ENCODE results near the gene SOCS7. TPM values are rescaled to one million over a fixed set of nuclear protein-coding genes. Genes with fewer than 3 reads are reported as not detected.

Gene SOCS7
- polyA plus RNA-seq, 1 donor = 22.2 TPM

DNA sequence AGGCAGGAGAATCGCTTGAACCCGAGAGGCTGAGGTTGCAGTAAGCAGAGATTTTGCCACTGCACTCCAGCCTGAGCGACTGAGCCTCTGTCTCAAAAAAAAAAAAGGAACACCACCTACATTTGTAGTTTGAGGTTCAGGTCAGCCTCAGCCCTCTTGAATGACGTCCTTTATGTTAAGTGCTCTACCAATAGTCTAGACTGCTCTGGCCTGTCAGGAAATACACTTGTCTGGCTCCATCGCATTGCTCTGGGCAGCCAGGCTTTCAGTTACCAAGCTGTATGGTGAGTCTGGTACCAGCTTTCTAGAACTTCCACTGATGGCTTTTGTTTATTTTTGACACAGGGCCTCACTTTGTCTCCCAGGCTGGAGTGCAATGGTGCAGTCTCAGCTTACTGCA lies 11.4 kb downstream of the SOCS7 start:
- no peak for DNase-seq

DNA sequence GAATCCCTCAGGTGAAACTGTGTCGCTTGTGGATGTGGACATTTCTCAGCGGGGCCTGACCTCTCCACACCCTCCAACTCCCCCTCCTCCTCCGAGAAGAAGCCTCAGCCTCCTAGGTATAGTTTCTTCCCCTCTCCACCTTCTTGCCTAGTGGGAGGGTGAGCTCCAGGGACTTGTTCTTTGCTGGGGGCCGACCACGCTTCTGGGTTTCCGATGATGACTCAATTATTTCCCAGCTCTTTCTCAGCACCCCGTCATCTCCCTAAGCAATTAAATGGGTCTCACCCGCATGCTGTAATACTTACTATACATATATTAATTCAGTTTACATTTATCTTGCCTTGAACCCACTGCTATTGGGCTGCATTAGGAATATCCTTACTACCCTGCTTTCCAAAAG lies 13.1 kb downstream of the SOCS7 start:
- DNase-seq = no peak

DNA sequence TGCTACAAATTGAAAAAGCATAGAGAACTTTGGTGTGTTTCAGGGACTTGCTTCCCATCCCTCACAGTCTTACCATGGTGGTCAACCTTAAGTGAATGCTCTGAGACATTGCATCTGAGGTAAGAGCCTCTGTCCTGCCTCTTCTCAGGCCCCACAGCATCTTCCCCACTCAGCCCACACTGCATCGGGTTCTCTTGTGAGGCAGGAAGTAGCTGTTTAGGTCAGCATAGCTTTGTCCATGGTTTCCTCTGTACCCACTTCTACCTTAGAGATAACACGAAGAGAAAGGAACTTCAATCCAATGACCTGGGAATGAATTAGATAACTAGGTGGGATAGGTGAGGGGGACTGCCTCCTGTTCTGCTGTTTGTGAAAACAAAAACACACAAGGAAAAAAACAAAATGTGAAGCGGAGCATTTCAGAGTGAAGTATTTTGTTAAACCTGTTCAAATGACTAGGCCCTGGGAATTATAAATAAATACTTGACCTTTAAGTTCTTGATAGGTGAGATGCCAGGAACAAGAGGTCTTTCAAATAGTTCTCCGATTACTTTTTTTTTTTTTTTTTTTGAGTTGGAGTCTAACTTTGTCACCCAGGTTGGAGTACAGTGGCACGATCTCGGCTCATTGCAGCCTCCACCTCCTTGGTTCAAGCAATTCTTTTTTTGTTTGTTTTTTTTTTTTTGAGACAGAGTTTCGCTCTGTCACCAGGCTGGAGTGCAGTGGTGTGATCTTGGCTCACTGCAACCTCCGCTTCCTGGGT lies 17.7 kb downstream of the SOCS7 start:
- DNase-seq = no peak

DNA sequence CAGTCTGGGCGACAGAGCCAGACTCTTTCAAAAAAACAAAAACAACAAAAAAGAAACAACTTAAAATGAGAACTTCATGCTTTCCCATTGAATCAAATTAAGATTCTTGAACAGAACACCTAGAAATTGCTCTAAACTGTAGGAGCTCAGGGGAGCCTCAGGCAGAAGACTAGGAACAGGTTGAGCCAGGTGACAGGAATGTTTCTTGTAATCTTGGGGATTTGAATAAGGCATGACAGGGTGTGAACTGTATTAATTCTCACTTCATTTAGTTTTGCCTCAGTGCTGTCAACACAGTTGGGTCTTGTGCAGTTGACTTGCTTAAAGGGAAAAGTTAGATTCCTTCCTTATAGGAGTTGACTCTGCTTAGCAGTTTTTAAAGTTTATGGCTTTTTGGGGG lies 27.8 kb downstream of the SOCS7 start:
- no peak for DNase-seq

DNA sequence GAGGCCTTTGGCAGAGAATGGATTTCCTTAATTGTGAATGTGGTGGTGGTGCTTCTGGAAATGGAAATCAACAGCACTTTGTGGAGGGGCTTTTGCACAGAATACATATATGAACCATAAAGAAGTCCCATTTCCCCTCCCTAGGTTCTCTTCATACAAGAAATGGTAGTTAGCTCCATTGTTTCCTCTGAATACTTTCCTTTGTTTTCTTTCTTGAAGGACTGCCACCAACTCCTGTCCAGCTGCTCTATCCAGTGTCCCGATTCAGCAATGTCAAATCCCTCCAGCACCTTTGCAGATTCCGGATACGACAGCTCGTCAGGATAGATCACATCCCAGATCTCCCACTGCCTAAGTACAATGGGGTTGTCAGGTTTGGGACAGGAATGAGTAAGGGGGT lies 43.4 kb downstream of the SOCS7 start:
- no peak for DNase-seq

- no peak for DNase-seq
Measured at GRCh38 chr17:38397227-38397626, 45.6 kb downstream of the SOCS7 start.

- no peak for DNase-seq
Measured at GRCh38 chr17:38400286-38400685, 48.6 kb downstream of the SOCS7 start.

- DNase-seq = no peak
Measured at GRCh38 chr17:38401459-38401858, 49.8 kb downstream of the SOCS7 start.

- no peak for DNase-seq
Measured at GRCh38 chr17:38402897-38403296, 51.3 kb downstream of the SOCS7 start.

DNA sequence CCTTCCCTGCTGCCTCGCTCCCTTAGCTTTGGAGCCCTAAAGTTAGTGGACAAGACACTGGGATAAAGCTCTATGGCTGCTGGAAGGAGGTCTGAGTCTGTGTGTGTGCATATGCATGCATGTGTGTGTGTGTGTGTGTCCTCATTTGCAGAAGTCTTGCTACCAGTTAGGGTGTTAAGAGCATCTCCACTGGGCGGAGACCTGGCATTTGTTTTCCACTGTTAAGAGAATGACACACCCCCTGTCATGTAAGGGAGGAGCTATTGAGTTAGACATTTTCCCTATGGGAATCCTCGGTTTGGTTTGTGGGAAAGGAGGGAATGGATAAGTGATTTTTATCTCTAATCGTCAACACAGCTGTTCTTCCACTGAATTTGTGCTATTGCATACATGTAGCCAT lies 51.8 kb downstream of the SOCS7 start:
- DNase-seq = no peak

GRCh38 chr17:38404174-38404943 lies 52.7 kb downstream of the SOCS7 start:
- no peak for DNase-seq

DNA sequence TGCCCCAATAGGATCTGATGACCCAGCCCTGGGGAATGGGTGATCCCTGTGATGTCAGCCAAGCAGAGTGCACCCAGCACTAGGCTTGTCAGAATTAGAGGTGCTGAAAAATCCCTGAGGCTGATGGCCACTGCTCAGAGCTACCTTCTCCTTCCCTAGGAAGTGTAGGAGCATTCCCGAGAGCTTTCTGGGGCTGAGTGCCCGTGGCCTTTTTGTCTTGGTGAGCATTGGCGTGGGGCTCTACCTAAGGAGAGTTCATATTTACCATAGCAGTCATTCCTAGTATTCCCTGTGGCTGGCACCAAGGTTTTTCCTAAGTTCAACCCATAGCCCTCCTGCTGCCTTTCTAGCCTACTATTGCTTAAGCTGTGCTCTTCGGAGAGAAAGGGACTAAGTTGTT lies 54.0 kb downstream of the SOCS7 start:
- no peak for DNase-seq

GRCh38 chr17:38410201-38410600 lies 58.6 kb downstream of the SOCS7 start:
- DNase-seq = no peak

- DNase-seq = no peak
Measured at GRCh38 chr17:38415250-38416194, 63.9 kb downstream of the SOCS7 start.

DNA sequence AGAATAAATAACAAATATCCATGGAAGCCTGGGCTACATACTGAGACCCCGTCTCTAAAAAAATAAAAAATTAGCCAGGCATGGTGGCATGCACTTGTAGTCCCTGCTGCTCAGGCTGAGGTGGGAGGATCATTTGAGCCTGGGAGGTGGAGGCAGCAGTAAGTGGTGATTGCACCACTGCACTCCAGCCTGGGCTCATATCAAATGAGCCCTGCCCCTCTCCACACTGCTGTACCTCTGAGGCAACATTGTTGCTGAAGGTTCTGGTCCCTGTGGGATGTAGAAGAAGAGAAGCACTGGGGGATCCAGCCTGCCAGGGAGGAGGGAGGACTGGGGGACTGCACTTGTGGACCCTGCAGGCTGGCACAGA lies 65.2 kb downstream of the SOCS7 start:
- no peak for DNase-seq

GRCh38 chr17:38417210-38417951 lies 65.7 kb downstream of the SOCS7 start:
- no peak for DNase-seq

DNA sequence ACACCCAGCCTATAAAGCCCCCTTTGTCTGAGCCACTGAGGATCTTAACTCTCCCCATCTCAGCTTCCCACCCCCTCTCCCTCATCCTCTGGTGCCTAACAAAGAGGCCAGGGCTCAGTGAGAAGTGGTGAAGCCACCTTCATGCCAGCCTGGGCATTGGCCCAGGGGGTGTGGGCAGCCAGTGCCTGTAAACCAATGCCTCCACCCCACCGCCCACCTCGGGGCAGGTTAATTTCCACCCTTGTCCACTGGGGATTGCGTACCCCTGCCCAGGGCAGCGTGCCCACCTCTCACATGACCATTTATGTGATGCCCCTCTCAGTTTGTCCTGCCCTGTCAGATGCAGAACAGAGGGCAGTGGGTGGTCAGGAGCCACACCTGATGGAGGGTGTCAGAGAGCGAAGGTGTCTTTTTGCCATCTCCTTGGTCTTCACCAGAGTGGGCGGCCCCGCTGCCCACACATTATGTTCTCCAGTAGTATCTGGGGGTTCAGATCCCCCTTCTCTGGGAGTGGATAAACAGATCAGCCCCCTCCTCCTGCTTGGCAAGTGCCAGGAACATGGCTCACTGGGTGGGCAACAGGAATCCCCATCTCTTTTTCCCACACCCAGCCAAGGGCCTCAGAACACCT lies 66.5 kb downstream of the SOCS7 start:
- no peak for DNase-seq

GRCh38 chr17:38418693-38419507 lies 67.3 kb downstream of the SOCS7 start:
- DNase-seq = no peak

- no peak for DNase-seq
Measured at GRCh38 chr17:38419508-38419981, 67.9 kb downstream of the SOCS7 start.

DNA sequence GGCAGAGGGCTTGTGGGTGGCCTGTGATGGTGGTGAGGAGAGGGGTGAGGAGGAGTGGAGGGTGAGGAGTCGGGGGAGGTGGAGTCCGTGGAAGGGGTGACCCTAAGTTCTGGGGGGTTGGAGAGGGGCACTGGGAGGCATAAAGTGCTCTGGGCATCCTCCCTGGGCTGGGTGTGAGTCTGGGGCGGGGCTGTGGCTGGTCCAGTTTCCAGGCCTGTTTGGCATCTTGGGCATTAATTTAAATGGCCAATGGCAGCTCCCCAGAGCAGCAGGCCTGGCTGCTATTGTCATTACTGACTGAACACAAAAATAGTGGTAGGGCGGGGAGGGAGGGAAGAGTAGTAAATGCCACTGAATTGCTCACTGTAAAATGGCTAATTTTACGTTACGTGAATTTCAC lies 68.9 kb downstream of the SOCS7 start:
- no peak for DNase-seq
